DND-41 (cell line): ENCODE data around the gene SELENON.
A peak's percentile ranks its signal among the peaks of the same experiment; 100 is the strongest.

Experiments used
- ATAC-seq: fragments of 200-7000 bp; cut with Tn5 transposase; 3 replicates; pipeline ENCODE4 v1.9.1; 2021; ENCODE audit warnings: low read depth; ENCODE audit not compliant: insufficient read depth
- DNase-seq: peaks from one replicate; pipeline ENCODE4 v3.0.0-alpha.2; 2020
- H2AFZ ChIP-seq: 2 replicates; pipeline ENCODE4 v1.6.0; 2012; ENCODE audit warnings: low read depth, low read length
- H3K27ac ChIP-seq: 2 replicates; pipeline ENCODE4 v1.5.1; 2012; ENCODE audit warnings: low read length, inconsistent platforms
- H3K27me3 ChIP-seq: fragments of 200-600 bp; sonication (generic); 2 replicates; pipeline ENCODE4 v1.6.0; 2012; ENCODE audit warnings: low read length, mild to moderate bottlenecking, inconsistent platforms; ENCODE audit not compliant: insufficient read depth, poor library complexity
- H3K36me3 ChIP-seq: 2 replicates; pipeline ENCODE4 v1.5.1; 2012; ENCODE audit warnings: low read length, inconsistent platforms; ENCODE audit not compliant: insufficient read depth
- H3K4me1 ChIP-seq: 2 replicates; pipeline ENCODE4 v1.5.1; 2012; ENCODE audit warnings: mild to moderate bottlenecking, low read length; ENCODE audit not compliant: insufficient read depth
- H3K4me2 ChIP-seq: 2 replicates; pipeline ENCODE4 v1.6.0; 2012; ENCODE audit warnings: mild to moderate bottlenecking, moderate library complexity, low read length, inconsistent platforms; ENCODE audit not compliant: insufficient read depth
- H3K4me3 ChIP-seq, 2 experiments: fragments of 200-600 bp in 1 of 2; shearing (Covaris generic) in 1 of 2; 2 replicates each; pipeline ENCODE4 v1.5.1; 2012 to 2016; ENCODE audit warnings: inconsistent platforms in 2 of 2, low read length in 2 of 2, mild to moderate bottlenecking in 2 of 2, low read depth in 1 of 2, moderate library complexity in 1 of 2
- H3K79me2 ChIP-seq: 2 replicates; pipeline ENCODE4 v1.6.0; 2012; ENCODE audit warnings: low read length, inconsistent platforms; ENCODE audit not compliant: insufficient read depth
- H3K9ac ChIP-seq: 2 replicates; pipeline ENCODE4 v1.6.0; 2012; ENCODE audit warnings: low read depth, mild to moderate bottlenecking, inconsistent platforms, low read length, moderate library complexity
- H3K9me3 ChIP-seq: 2 replicates; pipeline ENCODE4 v1.5.1; 2012; ENCODE audit warnings: low read length, moderate library complexity, mild to moderate bottlenecking, inconsistent platforms; ENCODE audit not compliant: insufficient read depth, severe bottlenecking
- H4K20me1 ChIP-seq: 2 replicates; pipeline ENCODE4 v1.6.0; 2012; ENCODE audit warnings: low read length; ENCODE audit not compliant: insufficient read depth
- EZH2 ChIP-seq: IDR thresholded peaks from 3 replicates; pipeline ENCODE4 v1.6.1; 2012; ENCODE audit warnings: borderline replicate concordance, low read depth, mild to moderate bottlenecking, moderate library complexity, low read length, inconsistent platforms; ENCODE audit not compliant: severe bottlenecking
- TF ChIP-seq, protein P1 (sequence below): IDR thresholded peaks from 2 replicates; pipeline ENCODE4 v1.5.1; 2012; ENCODE audit warnings: borderline replicate concordance, low read length, moderate library complexity, mild to moderate bottlenecking; ENCODE audit not compliant: poor library complexity, severe bottlenecking; ENCODE audit errors: extremely low read depth

Gene SELENON

DNA sequence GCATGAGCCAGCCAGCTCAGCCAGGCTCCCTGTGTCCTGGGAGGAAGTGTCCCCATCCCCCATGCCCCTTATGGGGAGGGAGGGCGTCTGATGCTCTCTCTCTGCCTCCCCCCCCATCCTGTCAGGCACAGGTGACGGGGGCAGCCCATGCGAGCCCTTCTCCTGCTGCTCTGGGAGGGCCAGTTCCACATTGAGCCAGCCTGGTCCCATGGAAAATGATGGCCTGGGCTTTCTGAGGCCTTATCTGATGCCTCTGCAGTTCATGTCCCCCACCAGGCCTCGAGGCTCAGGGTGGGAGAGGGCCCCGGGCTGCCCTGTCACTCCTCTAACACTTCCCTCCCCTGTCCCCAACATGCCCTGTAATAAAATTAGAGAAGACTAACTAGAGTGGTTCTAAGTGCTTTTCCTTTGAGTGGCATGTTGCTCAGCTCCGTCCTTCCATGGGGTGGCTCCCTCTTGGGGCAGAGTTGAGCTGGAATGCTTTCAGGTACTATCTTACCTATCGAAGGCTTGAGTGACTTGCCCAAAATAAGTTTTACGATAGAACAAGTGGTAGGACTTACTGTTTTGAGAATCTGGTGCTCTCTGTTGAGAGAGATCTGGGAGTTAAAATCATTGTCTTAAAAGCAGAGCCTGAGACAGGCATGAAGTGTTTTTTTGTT, 18.0 kb downstream of the SELENON start:
- Histone ChIP-seq H4K20me1 (peaks cover 12% of the 10 kb centered on the region), H2AFZ (no peak overlapping the region), H3K4me3 (no peak overlapping the region), H3K9ac (no peak overlapping the region), H3K79me2 (peaks cover 26% of the 10 kb centered on the region), H3K36me3 (no peaks in the 10 kb centered on the region; the same call in 1 of the 2 replicates), H3K4me1 (peaks cover 28% of the 10 kb centered on the region), H3K4me2 (no peak overlapping the region), H3K27ac (no peak overlapping the region), H3K27me3 (no peaks in the 10 kb centered on the region), H3K9me3 (no peaks in the 10 kb centered on the region)
- no peak for ATAC-seq
- no peak for DNase-seq
- TF ChIP-seq EZH2 = no peak
- TF ChIP-seq, protein P1, sequence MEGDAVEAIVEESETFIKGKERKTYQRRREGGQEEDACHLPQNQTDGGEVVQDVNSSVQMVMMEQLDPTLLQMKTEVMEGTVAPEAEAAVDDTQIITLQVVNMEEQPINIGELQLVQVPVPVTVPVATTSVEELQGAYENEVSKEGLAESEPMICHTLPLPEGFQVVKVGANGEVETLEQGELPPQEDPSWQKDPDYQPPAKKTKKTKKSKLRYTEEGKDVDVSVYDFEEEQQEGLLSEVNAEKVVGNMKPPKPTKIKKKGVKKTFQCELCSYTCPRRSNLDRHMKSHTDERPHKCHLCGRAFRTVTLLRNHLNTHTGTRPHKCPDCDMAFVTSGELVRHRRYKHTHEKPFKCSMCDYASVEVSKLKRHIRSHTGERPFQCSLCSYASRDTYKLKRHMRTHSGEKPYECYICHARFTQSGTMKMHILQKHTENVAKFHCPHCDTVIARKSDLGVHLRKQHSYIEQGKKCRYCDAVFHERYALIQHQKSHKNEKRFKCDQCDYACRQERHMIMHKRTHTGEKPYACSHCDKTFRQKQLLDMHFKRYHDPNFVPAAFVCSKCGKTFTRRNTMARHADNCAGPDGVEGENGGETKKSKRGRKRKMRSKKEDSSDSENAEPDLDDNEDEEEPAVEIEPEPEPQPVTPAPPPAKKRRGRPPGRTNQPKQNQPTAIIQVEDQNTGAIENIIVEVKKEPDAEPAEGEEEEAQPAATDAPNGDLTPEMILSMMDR = peak; percentile 11

DNA sequence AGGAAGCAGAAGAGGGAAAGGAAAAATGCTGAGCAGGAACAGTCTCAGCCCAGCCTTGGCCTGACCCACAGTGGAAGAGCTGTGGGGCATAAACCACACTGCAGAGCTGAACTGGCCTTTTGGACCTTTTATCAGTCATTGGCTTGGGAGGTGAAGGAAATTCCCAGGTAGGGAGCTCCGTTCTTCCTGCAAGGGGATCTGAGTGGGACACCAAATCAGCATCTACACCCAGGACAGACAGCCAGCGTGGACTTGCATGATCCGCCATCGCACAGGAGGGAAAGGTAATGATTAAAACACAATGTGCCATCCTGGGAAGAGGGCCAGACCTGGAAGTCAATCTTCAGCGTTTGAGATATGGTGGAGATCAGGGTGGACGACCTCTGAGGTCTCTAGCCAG, 18.6 kb downstream of the SELENON start:
- Histone ChIP-seq H3K4me3 (peak overlapping the region in 1 of 2 experiments; percentile 95; a peak in 2 of 4 replicates), H3K9ac (peak overlapping the region; percentile 95; the same call in 1 of the 2 replicates)

DNA sequence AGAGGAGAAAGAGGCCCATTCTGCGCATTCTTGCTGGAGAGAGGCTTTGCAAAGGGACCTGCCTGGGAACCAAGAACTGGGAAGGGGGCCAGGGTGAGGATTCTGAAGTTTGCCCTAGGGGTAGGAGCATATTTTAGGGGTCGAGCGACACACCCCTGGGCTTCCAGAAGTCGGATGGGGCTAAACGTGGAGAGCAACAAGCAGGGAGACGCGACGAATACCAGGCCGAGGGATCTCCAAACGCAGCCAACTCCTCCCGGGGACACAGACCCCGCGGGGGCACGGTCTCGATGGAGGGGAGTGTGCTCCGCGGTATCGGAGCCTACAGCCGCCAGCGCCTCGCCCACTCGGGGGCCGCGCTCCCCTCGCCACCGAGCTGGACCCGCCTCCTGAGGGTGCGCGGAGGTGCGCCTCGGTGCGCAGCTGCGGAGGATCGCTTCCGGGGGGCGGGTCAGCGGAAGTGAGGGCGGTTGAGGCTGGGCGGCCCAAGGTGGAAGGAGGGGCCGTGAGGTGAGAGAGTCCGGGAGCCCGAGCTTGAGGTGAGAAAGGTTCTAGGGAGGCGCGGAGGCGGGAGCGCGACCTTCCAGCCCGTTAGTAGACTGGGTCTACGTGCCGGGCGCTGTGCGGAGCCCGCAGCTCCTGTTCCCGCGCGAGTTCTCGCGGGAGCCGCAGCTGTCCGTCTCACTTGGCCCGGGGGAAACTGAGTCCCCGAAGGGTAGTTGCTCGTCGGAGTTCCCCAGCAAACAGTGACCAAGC, 19.7 kb downstream of the SELENON start, which contains the start of gene MTFR1L:
Gene MTFR1L (plus strand): TSS at position 464 of the 756 bp plus-strand sequence. CDS start 3,151 bp downstream, outside the sequence.
- H3K4me2 ChIP-seq = peak within 1 kb of the TSS; percentile 86
- H3K9ac ChIP-seq = peak within 1 kb of the TSS; percentile 95
- H3K27ac ChIP-seq = peak within 1 kb of the TSS; percentile 89
- H3K36me3 ChIP-seq = peaks cover 5% of the 10 kb centered on the region
- peaks cover 28% of the 10 kb centered on the region for H3K4me1 ChIP-seq
- peaks cover 42% of the 10 kb centered on the region for H3K79me2 ChIP-seq
- ATAC-seq (peak; percentile 90), DNase-seq (peak; percentile 91)
- TF ChIP-seq, protein P1 = no peak
- no peak for TF ChIP-seq EZH2
- H4K20me1 ChIP-seq = peaks cover 12% of the 10 kb centered on the region
- H3K27me3 ChIP-seq = no peaks in the 10 kb centered on the region
- H3K9me3 ChIP-seq = no peaks in the 10 kb centered on the region
- peak within 1 kb of the TSS; percentile 79 for H2AFZ ChIP-seq
- H3K4me3 ChIP-seq = peak within 1 kb of the TSS; percentile 94 to 95

More for the DNA sequence above, 18.6 kb downstream of the SELENON start:
- Histone ChIP-seq H2AFZ (peak overlapping the region; percentile 79; the same call in 1 of the 2 replicates), H3K4me2 (peak overlapping the region; percentile 86), H3K27me3 (no peaks in the 10 kb centered on the region), H3K9me3 (no peaks in the 10 kb centered on the region), H3K4me1 (peaks cover 28% of the 10 kb centered on the region), H4K20me1 (peaks cover 12% of the 10 kb centered on the region), H3K36me3 (no peaks in the 10 kb centered on the region; the same call in 1 of the 2 replicates), H3K79me2 (peaks cover 32% of the 10 kb centered on the region), H3K27ac (no peak overlapping the region)
- no peak for DNase-seq
- no peak for ATAC-seq
- TF ChIP-seq, protein P1 = no peak
- TF ChIP-seq EZH2 = no peak
